ENCODE data around the gene ABCB8. TPM values are rescaled to one million over a fixed set of nuclear protein-coding genes. Genes with fewer than 3 reads are reported as not detected.

Gene ABCB8
- total and polyA plus RNA-seq, 9 of the 15 experiments (the other 6 are each of a cell fraction or from before 2014, with no cell fraction given): 7.6 to 106 (median 36.3) TPM

DNA sequence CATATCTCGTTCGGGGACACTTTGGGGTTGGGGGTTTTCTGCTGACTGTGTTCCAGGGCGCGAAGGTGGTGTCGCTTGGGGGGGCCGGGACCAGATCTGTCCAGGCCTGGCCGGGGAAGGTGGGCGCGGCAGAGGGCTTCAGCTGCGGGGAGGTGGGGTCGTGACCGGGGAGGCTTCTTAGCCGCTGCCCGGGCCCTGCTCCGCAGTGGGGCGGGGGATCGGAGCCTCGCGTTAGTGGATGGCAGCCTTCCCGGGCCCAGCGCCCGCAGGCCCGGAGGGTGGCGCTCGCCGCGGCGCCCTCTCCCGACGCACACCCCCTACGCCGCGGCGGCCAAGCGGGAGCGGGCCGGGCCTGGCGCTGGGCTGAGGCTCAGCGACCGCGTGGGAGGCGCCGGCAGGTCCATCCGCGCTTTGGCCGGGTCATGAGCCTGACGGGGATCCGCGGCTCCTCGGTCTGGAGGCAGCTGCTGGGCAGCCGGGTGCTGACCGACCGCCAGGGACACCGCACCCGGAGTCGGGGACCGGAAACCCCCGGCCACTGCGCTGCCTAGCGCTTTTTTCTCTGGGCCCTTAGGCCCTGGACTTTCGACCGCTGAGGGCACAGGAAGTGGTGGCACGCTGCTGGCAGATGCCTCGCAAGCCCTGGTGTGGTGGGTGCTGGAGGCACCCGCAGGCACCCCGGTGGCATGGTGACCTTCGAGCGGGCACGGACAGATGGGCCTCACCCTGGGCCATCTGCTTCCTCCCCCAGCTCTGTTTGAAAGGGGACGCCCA is 59.2 kb downstream of the ABCB8 start (continued):
- TF ChIP-seq ZNF124 (CRISPR knock-in tag; IDR thresholded peaks at IDR 0.05): 0 out of 2 replicates have a peak, but pooled peaks have one; percentile 15
- no peak for TF ChIP-seq ZNF146 (CRISPR knock-in tag; IDR thresholded peaks at IDR 0.05; ENCODE audit: unreplicated experiment)
- peak; percentile 58; the same call in 1 of the 2 replicates for TF ChIP-seq CREB1 (IDR thresholded peaks at IDR 0.05)
- TF ChIP-seq CREB1 (CRISPR knock-in tag; IDR thresholded peaks at IDR 0.05): peak; percentile 37; the same call in 1 of the 2 replicates
- no peak for TF ChIP-seq HDAC3 (IDR thresholded peaks at IDR 0.05; ENCODE audit: borderline replicate concordance, partially characterized antibody)
- no peak; the same call in 1 of the 2 replicates for TF ChIP-seq DMBX1 (CRISPR knock-in tag; IDR thresholded peaks at IDR 0.05; ENCODE audit: borderline replicate concordance)
- TF ChIP-seq, protein P1, sequence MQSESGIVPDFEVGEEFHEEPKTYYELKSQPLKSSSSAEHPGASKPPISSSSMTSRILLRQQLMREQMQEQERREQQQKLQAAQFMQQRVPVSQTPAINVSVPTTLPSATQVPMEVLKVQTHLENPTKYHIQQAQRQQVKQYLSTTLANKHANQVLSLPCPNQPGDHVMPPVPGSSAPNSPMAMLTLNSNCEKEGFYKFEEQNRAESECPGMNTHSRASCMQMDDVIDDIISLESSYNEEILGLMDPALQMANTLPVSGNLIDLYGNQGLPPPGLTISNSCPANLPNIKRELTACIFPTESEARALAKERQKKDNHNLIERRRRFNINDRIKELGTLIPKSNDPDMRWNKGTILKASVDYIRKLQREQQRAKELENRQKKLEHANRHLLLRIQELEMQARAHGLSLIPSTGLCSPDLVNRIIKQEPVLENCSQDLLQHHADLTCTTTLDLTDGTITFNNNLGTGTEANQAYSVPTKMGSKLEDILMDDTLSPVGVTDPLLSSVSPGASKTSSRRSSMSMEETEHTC (IDR thresholded peaks at IDR 0.05): no peak
- TF ChIP-seq POU5F1 (IDR thresholded peaks at IDR 0.05; ENCODE audit: borderline replicate concordance, low read depth, low read length, partially characterized antibody): no peak
- TF ChIP-seq, protein P2, sequence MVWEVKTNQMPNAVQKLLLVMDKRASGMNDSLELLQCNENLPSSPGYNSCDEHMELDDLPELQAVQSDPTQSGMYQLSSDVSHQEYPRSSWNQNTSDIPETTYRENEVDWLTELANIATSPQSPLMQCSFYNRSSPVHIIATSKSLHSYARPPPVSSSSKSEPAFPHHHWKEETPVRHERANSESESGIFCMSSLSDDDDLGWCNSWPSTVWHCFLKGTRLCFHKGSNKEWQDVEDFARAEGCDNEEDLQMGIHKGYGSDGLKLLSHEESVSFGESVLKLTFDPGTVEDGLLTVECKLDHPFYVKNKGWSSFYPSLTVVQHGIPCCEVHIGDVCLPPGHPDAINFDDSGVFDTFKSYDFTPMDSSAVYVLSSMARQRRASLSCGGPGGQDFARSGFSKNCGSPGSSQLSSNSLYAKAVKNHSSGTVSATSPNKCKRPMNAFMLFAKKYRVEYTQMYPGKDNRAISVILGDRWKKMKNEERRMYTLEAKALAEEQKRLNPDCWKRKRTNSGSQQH (CRISPR knock-in tag; IDR thresholded peaks at IDR 0.05): no peak
- no peak for TF ChIP-seq BRF1 (IDR thresholded peaks at IDR 0.05; ENCODE audit: borderline replicate concordance, extremely low read depth, insufficient read length)
- TF ChIP-seq NFRKB (IDR thresholded peaks at IDR 0.05; ENCODE audit: low read depth): 0 out of 2 replicates have a peak, but pooled peaks have one; percentile 0
- TF ChIP-seq NFXL1 (CRISPR knock-in tag; IDR thresholded peaks at IDR 0.05): no peak
- TF ChIP-seq RNF2 (IDR thresholded peaks at IDR 0.05): no peak
- peak; percentile 90 for TF ChIP-seq ZFX (CRISPR knock-in tag; IDR thresholded peaks at IDR 0.05)
- peak; percentile 55 for TF ChIP-seq ETV1 (tag; conservative IDR thresholded peaks at IDR 0.05; ENCODE audit: low read depth)
- no peak for TF ChIP-seq ZBTB8A (IDR thresholded peaks at IDR 0.05; ENCODE audit: partially characterized antibody)
- TF ChIP-seq, protein P3, sequence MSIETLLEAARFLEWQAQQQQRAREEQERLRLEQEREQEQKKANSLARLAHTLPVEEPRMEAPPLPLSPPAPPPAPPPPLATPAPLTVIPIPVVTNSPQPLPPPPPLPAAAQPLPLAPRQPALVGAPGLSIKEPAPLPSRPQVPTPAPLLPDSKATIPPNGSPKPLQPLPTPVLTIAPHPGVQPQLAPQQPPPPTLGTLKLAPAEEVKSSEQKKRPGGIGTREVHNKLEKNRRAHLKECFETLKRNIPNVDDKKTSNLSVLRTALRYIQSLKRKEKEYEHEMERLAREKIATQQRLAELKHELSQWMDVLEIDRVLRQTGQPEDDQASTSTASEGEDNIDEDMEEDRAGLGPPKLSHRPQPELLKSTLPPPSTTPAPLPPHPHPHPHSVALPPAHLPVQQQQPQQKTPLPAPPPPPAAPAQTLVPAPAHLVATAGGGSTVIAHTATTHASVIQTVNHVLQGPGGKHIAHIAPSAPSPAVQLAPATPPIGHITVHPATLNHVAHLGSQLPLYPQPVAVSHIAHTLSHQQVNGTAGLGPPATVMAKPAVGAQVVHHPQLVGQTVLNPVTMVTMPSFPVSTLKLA (conservative IDR thresholded peaks at IDR 0.05): no peak

All from K562 (cell line).